HG03520 (cell line): Measurements from ENCODE around the gene RPL23.
"Not testable (repeated sequence)": the region's sequence is repeated elsewhere in the genome, so short reads cannot be mapped to it uniquely, and the experiment has no call there.

Source experiments
- ATAC-seq: cut with Tn5 transposase; IDR thresholded peaks from one replicate; pipeline ENCODE4 v1.9.1; 2021; ENCODE audit warnings: mild to moderate bottlenecking, moderate library complexity; ENCODE audit not compliant: unreplicated experiment

The RPL23 gene

GRCh38 chr17:38868817-38869525 is 15.4 kb upstream of the RPL23 start:
- peak; percentile 32 for ATAC-seq

- ATAC-seq: no peak
These were observed 14.7 kb upstream of the RPL23 start for GRCh38 chr17:38867968-38868816.

GRCh38 chr17:38867179-38867967 is 13.9 kb upstream of the RPL23 start:
- no peak for ATAC-seq

GRCh38 chr17:38864636-38865398 is 11.3 kb upstream of the RPL23 start:
- ATAC-seq: no peak

- ATAC-seq: no peak
These were observed 7.9 kb upstream of the RPL23 start for GRCh38 chr17:38861399-38861843.

GRCh38 chr17:38857271-38857670 is 3.8 kb upstream of the RPL23 start:
- ATAC-seq: no peak

GRCh38 chr17:38855101-38855714 is 1.7 kb upstream of the RPL23 start:
- ATAC-seq: not testable (repeated sequence)

- no peak for ATAC-seq
These were observed 690 bp downstream of the RPL23 start for GRCh38 chr17:38852771-38853291.

- ATAC-seq: no peak
These were observed 2.1 kb downstream of the RPL23 start for GRCh38 chr17:38851434-38851833.

GRCh38 chr17:38850374-38850773 is 3.1 kb downstream of the RPL23 start:
- ATAC-seq: no peak

GRCh38 chr17:38848939-38849605 is 4.4 kb downstream of the RPL23 start:
- ATAC-seq: no peak

- no peak for ATAC-seq
These were observed 5.0 kb downstream of the RPL23 start for GRCh38 chr17:38848557-38848891.

- no peak for ATAC-seq
These were observed 9.2 kb downstream of the RPL23 start for GRCh38 chr17:38844261-38844757.

GRCh38 chr17:38825762-38826247 is 27.7 kb downstream of the RPL23 start:
- no peak for ATAC-seq

- peak; percentile 61 for ATAC-seq
These were observed 28.4 kb downstream of the RPL23 start, which contains the start of gene CWC25 for GRCh38 chr17:38824899-38825761. Gene CWC25 (minus strand): TSS chr17:38825321. CDS start chr17:38825183, 138 bp downstream.

- ATAC-seq: no peak
These were observed 37.8 kb downstream of the RPL23 start for GRCh38 chr17:38815576-38816193.

GRCh38 chr17:38809828-38810227 is 43.7 kb downstream of the RPL23 start:
- ATAC-seq: no peak
